ENCODE measurements around the gene IGIP. TPM values are rescaled to one million over a fixed set of nuclear protein-coding genes. Genes with fewer than 3 reads are reported as not detected.

IGIP gene
- total RNA-seq, 1 donor from 2014 or later, result 2.6 TPM

GRCh38 chr5:140116716-140117115 is 9.0 kb upstream of the IGIP start:
- Mint-ChIP-seq H3K9me3 (no peaks in the 10 kb centered on the region), H3K36me3 (no peaks in the 10 kb centered on the region), H3K27ac (no peak overlapping the region), H3K4me3 (peak overlapping the region; percentile 62), H3K4me1 (ENCODE audit: unreplicated experiment) (peaks cover 26% of the 10 kb centered on the region), H3K27me3 (peaks cover 25% of the 10 kb centered on the region)
- peak; percentile 26 for TF ChIP-seq CTCF (conservative IDR thresholded peaks at IDR 0.05)
- no peak for DNase-seq (ENCODE audit: extremely low spot score, unreplicated experiment)

- no peak overlapping the region for H3K4me3 Mint-ChIP-seq
- peaks cover 19% of the 10 kb centered on the region for H3K27me3 Mint-ChIP-seq
Measured at GRCh38 chr5:140117523-140117922, 8.2 kb upstream of the IGIP start.

GRCh38 chr5:140118302-140118936 is 7.3 kb upstream of the IGIP start:
- Mint-ChIP-seq H3K27me3 (peaks cover 10% of the 10 kb centered on the region), H3K4me3 (peak overlapping the region; percentile 13), H3K36me3 (no peaks in the 10 kb centered on the region), H3K27ac (no peak overlapping the region), H3K4me1 (ENCODE audit: unreplicated experiment) (peaks cover 26% of the 10 kb centered on the region), H3K9me3 (no peaks in the 10 kb centered on the region)
- DNase-seq (ENCODE audit: extremely low spot score, unreplicated experiment), result no peak
- no peak for TF ChIP-seq CTCF (conservative IDR thresholded peaks at IDR 0.05)

More at GRCh38 chr5:140117523-140117922, 8.2 kb upstream of the IGIP start:
- DNase-seq (ENCODE audit: extremely low spot score, unreplicated experiment), result no peak
- Mint-ChIP-seq H3K4me1 (ENCODE audit: unreplicated experiment) (peaks cover 26% of the 10 kb centered on the region), H3K27ac (no peak overlapping the region), H3K36me3 (no peaks in the 10 kb centered on the region), H3K9me3 (no peaks in the 10 kb centered on the region)
- TF ChIP-seq CTCF (conservative IDR thresholded peaks at IDR 0.05), result no peak

GRCh38 chr5:140126315-140127012 is 727 bp downstream of the IGIP start:
- no peak overlapping the region for H3K27ac Mint-ChIP-seq
- no peak for DNase-seq (ENCODE audit: extremely low spot score, unreplicated experiment)
- TF ChIP-seq CTCF (conservative IDR thresholded peaks at IDR 0.05), result no peak
- H3K27me3 Mint-ChIP-seq, result peaks cover 4% of the 10 kb centered on the region
- no peaks in the 10 kb centered on the region for H3K36me3 Mint-ChIP-seq
- H3K9me3 Mint-ChIP-seq, result no peaks in the 10 kb centered on the region
- no peaks in the 10 kb centered on the region for H3K4me1 Mint-ChIP-seq (ENCODE audit: unreplicated experiment)
- H3K4me3 Mint-ChIP-seq, result no peak overlapping the region

- TF ChIP-seq CTCF (conservative IDR thresholded peaks at IDR 0.05), result no peak
- Mint-ChIP-seq H3K36me3 (no peaks in the 10 kb centered on the region), H3K27me3 (peaks cover 9% of the 10 kb centered on the region), H3K27ac (no peak overlapping the region), H3K4me1 (ENCODE audit: unreplicated experiment) (no peaks in the 10 kb centered on the region), H3K4me3 (no peak overlapping the region), H3K9me3 (no peaks in the 10 kb centered on the region)
- DNase-seq (ENCODE audit: extremely low spot score, unreplicated experiment), result no peak
Measured at GRCh38 chr5:140128376-140128775, 2.6 kb downstream of the IGIP start.

Measured in type B pancreatic cell (in vitro differentiated cells).